Stimulated activated CD4-positive, alpha-beta T cell treated with anti-CD3 and anti-CD28 coated beads, Interleukin-2, amount 100 ng/mL, for 4 hours (primary cell): ENCODE results near the gene CYP51A1.
"Not testable (repeated sequence)": the region's sequence is repeated elsewhere in the genome, so short reads cannot be mapped to it uniquely, and the experiment has no call there.

ENCODE experiments used
- DNase-seq: peaks from one replicate; pipeline ENCODE4 v3.0.0-alpha.2; 2020; ENCODE audit warnings: low read depth

CYP51A1 gene

DNA sequence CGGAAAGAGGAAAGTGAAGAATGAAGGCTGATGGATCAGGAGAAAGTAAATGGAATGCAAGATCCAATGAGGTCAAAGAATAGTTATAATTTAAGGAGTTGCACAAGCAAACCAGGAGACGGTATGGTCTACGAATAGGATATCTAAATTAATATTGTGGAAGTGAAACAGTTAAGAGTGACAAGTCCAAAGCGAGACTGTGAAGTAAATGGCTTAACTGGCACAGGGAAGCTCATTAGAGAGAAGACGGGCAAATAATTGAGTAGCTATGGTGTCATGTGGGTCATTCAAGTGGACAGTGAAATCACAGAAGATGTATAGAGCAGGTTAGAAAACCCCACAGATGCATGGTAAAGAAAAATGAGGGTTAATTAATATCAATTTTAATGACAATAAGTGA, 3.2 kb downstream of the CYP51A1 start:
- no peak for DNase-seq

- DNase-seq = no peak
These were observed 12.6 kb downstream of the CYP51A1 start for GRCh38 chr7:92121681-92122080.

- no peak for DNase-seq
These were observed 15.0 kb downstream of the CYP51A1 start for GRCh38 chr7:92119213-92119759.

DNA sequence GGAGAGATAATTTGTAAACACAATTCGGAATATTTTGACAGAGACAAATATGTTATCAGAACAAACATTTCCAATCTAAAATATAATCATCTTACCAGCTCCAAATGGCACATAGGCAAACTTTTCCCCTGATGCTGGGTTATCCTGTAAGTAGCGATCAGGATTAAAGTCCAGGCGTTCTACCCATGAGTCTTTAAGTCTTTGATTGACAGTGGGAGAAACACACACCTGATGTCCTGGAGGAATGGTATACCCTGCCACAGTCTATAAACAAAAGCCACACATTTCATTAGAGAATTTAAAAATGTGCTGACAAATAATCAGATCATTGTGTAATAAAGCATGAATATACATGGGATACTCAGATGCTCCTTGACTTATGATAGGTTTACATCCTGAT, 17.3 kb downstream of the CYP51A1 start:
- DNase-seq = no peak

GRCh38 chr7:92115821-92116220, 18.5 kb downstream of the CYP51A1 start:
- DNase-seq = no peak

GRCh38 chr7:92110857-92111256, 23.4 kb downstream of the CYP51A1 start:
- DNase-seq = no peak

DNA sequence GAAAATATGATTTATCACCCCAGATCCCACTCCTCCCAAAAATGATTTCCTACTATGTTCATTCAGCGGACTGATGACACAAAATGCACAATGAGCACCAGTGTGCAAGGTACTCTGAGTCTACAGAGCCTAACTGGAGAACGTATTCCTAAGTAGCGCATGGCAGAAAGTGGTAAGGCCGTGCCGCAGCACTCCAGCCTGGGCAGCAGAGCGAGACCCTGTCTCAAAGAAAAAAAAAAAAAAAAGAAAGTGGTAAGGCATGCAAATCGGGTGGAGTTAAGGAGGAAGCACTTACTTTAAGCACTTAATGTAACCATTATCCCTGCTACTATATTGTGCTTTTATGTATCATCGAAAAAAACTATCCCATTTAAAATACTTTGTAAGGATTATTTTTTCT, 25.5 kb downstream of the CYP51A1 start:
- no peak for DNase-seq

DNA sequence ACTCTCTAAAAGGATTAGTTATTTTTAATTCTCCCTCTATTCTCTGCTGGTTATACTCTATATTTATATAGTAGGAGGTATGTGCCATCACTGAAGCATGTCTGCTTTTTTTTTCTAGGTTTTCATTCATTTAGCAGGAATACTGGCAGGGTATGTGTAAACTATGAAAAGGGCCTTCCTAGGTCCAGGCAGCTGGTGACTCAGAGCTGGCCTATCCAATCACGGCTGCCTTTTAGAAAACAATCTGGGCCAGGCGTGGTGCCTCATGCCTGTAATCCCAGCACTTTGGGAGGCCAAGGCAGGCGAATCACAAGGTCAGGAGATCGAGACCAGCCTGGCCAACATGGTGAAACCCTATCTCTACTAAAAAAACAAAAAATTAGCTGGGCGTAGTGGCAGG, 31.4 kb downstream of the CYP51A1 start:
- not testable (repeated sequence) for DNase-seq

GRCh38 chr7:92100534-92100933, 33.7 kb downstream of the CYP51A1 start:
- no peak for DNase-seq

DNA sequence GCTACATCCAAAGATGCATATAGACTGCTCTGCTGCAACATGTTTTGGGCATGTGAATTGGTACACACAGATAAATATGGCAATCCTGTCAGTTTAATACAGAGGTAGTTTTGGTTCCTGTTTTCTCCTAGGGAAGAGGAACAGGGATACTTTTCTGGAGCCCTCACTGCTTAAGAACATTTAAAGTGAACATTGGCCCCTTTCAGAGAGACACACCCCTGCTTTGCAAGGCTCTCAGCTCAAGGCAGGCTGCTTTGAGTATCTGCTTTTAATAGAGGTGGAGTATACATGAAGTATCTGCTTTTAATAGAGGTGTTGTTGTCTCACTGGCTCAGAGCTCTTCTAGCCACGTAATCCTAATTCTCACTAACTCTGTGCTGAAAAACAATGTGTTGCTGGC, 38.9 kb downstream of the CYP51A1 start:
- DNase-seq = no peak

DNA sequence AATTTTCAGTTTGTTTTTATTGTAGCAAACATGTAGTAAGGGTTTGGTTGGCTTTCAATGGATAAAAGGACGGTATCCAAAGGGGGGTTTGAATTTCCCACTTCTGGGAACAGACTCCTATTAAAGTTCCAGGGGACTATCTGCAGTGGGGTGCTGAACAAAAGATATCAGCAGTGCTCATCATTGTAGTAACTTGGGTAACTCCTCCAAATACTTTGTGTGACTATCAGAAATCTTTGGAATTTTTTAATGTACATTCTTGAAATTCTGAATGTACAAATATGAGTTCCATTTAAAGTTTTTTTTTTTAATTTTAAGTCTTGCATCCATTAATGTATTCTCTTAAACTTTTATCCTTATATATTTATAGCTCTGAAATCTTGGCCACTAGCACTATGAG, 42.1 kb downstream of the CYP51A1 start:
- no peak for DNase-seq

- DNase-seq = no peak
These were observed 46.0 kb downstream of the CYP51A1 start for GRCh38 chr7:92088266-92088665.

DNA sequence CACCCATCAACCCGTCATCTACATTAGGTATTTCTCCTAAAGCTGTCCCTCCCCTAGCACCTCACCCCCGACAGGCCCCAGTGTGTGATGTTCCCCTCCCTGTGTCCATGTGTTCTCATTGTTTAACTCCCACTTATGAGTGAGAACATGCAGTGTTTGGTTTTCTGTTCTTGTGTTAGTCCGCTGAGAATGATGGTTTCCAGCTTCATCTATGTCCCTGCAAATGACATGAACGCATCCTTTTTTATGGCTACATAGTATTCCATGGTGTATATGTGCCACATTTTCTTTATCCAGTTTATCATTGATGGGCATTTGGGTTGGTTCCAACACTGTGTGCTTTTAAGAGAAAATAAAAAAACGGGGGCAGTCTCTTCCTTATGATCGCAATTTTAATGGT, 50.4 kb downstream of the CYP51A1 start:
- not testable (repeated sequence) for DNase-seq

DNA sequence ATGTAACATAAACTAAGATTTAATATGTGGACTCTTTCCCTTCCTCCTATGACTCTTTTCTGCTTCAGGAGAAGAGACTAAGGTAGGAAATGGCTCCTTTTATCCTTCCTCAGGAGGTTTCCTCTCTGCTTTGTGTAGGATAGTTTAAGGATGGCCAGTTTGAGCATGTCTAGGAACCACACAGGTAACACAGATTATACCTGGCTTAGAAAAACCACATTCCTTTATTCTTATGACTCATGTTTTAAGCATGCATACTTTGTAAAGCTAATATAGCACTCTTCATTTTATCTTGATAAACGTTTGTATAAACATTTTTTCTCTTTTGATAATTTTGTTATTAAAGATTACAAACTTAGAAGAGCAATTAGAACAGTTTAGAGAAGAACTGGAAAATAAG, 57.8 kb downstream of the CYP51A1 start:
- DNase-seq = no peak

- DNase-seq = no peak
These were observed 58.7 kb downstream of the CYP51A1 start for GRCh38 chr7:92075455-92076158.

GRCh38 chr7:92072708-92073107, 61.6 kb downstream of the CYP51A1 start:
- no peak for DNase-seq

- DNase-seq = no peak
These were observed 62.2 kb downstream of the CYP51A1 start for GRCh38 chr7:92072121-92072520.

DNA sequence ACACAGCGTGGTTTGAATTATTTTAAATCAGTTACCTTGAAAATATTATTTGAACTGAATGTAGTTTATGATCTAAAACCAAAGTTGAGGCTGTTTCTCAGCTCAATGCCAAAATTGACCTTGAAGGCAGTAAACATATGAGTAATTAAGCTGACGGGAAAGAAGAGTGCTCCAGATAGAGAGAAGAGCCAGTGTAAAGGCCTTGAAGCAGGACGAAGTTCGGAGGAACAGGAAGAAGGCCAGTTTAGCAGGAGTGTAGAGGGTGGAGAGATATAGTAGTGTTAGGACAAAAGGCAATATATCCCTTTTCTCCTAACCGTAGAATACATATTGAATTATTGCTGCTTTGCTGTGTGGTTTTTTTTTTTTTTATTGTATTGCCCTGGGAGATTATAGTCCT, 63.2 kb downstream of the CYP51A1 start:
- DNase-seq = no peak

GRCh38 chr7:92064438-92065029, 69.7 kb downstream of the CYP51A1 start:
- no peak for DNase-seq
